ENCODE data around the gene SLC15A4. TPM values are rescaled to one million over a fixed set of nuclear protein-coding genes. Genes with fewer than 3 reads are reported as not detected.

SLC15A4 gene
- total RNA-seq, 1 donor from 2014 or later, result 31.3 TPM

GRCh38 chr12:128827724-128828123 lies 4.0 kb upstream of the SLC15A4 start:
- Mint-ChIP-seq H3K4me3 (ENCODE audit: low read depth) (no peak overlapping the region), H3K9me3 (ENCODE audit: low read depth) (no peaks in the 10 kb centered on the region), H3K27ac (no peak overlapping the region), H3K36me3 (ENCODE audit: insufficient read depth) (peaks cover 2% of the 10 kb centered on the region), H3K27me3 (no peaks in the 10 kb centered on the region), H3K4me1 (ENCODE audit: low read depth) (peaks cover 7% of the 10 kb centered on the region)
- TF ChIP-seq CTCF (IDR thresholded peaks at IDR 0.05; ENCODE audit: unreplicated experiment), result no peak
- DNase-seq (ENCODE audit: low spot score, unreplicated experiment), result no peak

- TF ChIP-seq CTCF (IDR thresholded peaks at IDR 0.05; ENCODE audit: unreplicated experiment), result no peak
- peaks cover 13% of the 10 kb centered on the region for H3K36me3 Mint-ChIP-seq (ENCODE audit: insufficient read depth)
- H3K9me3 Mint-ChIP-seq (ENCODE audit: low read depth), result no peaks in the 10 kb centered on the region
These were observed 2.1 kb upstream of the SLC15A4 start for GRCh38 chr12:128825835-128826234.

GRCh38 chr12:128823216-128823915 lies 392 bp downstream of the SLC15A4 start:
- DNase-seq (ENCODE audit: low spot score, unreplicated experiment), result peak; percentile 47
- peak overlapping the region; percentile 89 for H3K4me3 Mint-ChIP-seq (ENCODE audit: low read depth)
- H3K9me3 Mint-ChIP-seq (ENCODE audit: low read depth), result no peaks in the 10 kb centered on the region
- H3K36me3 Mint-ChIP-seq (ENCODE audit: insufficient read depth), result peaks cover 12% of the 10 kb centered on the region
- peak overlapping the region; percentile 97 for H3K27ac Mint-ChIP-seq
- no peaks in the 10 kb centered on the region for H3K27me3 Mint-ChIP-seq
- TF ChIP-seq CTCF (IDR thresholded peaks at IDR 0.05; ENCODE audit: unreplicated experiment), result peak; percentile 12
- peaks cover 20% of the 10 kb centered on the region for H3K4me1 Mint-ChIP-seq (ENCODE audit: low read depth)

More at GRCh38 chr12:128825835-128826234, 2.1 kb upstream of the SLC15A4 start:
- Mint-ChIP-seq H3K27ac (no peak overlapping the region), H3K27me3 (no peaks in the 10 kb centered on the region), H3K4me1 (ENCODE audit: low read depth) (peaks cover 14% of the 10 kb centered on the region), H3K4me3 (ENCODE audit: low read depth) (peak overlapping the region; percentile 19)
- DNase-seq (ENCODE audit: low spot score, unreplicated experiment), result no peak

- no peaks in the 10 kb centered on the region for H3K9me3 Mint-ChIP-seq (ENCODE audit: low read depth)
- no peak overlapping the region for H3K4me3 Mint-ChIP-seq (ENCODE audit: low read depth)
- TF ChIP-seq CTCF (IDR thresholded peaks at IDR 0.05; ENCODE audit: unreplicated experiment), result no peak
- no peak for DNase-seq (ENCODE audit: low spot score, unreplicated experiment)
- peaks cover 12% of the 10 kb centered on the region for H3K36me3 Mint-ChIP-seq (ENCODE audit: insufficient read depth)
- H3K27ac Mint-ChIP-seq, result no peak overlapping the region
- H3K4me1 Mint-ChIP-seq (ENCODE audit: low read depth), result peaks cover 36% of the 10 kb centered on the region
- H3K27me3 Mint-ChIP-seq, result no peaks in the 10 kb centered on the region
These were observed 2.9 kb downstream of the SLC15A4 start for GRCh38 chr12:128820723-128821432.

GRCh38 chr12:128820253-128820652 lies 3.5 kb downstream of the SLC15A4 start:
- H3K27me3 Mint-ChIP-seq, result no peaks in the 10 kb centered on the region

More at GRCh38 chr12:128820253-128820652, 3.5 kb downstream of the SLC15A4 start:
- TF ChIP-seq CTCF (IDR thresholded peaks at IDR 0.05; ENCODE audit: unreplicated experiment), result no peak
- H3K27ac Mint-ChIP-seq, result no peak overlapping the region
- peaks cover 12% of the 10 kb centered on the region for H3K36me3 Mint-ChIP-seq (ENCODE audit: insufficient read depth)
- H3K4me3 Mint-ChIP-seq (ENCODE audit: low read depth), result no peak overlapping the region
- no peak for DNase-seq (ENCODE audit: low spot score, unreplicated experiment)
- H3K9me3 Mint-ChIP-seq (ENCODE audit: low read depth), result no peaks in the 10 kb centered on the region
- H3K4me1 Mint-ChIP-seq (ENCODE audit: low read depth), result peaks cover 36% of the 10 kb centered on the region
